Measurements from ENCODE around the gene DEPDC7.
"Not testable (repeated sequence)": the region's sequence is repeated elsewhere in the genome, so short reads cannot be mapped to it uniquely, and the experiment has no call there.

Gene DEPDC7

GRCh38 chr11:33027233-33027632 is 11.6 kb downstream of the DEPDC7 start:
- DNase-seq: no peak

DNA sequence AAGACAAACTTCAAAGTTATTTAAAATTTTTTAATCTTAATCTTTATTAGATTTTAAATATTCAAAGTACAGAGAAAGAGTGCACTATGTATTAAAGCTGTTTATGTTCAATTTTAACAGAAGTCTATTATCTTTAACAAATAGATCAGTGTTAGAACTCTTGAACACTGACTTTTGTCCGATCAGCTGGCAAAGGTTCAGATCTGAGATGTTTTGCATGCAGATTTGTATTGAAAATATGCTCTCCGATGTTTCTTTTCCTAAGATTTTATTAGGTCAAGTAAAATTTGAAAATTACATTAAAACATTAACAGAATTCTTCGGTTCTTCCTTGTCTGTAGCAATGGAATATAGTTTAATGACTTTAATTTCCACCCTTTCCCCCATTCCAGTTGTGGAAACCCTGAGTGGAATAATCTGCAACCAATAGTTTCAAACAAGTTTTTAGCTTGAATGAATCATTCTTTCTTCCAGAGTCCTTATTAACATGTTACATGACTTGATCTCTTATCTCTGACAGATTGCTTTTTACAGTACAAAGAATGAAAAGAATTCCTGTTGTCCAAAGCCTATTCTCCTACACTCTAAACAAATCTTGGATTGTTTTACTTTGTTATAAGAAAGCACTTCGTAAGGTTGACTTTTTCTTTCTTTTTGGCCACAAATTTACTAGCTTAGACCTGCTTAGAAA is 12.3 kb downstream of the DEPDC7 start:
- DNase-seq: no peak

GRCh38 chr11:33028537-33028914 is 12.8 kb downstream of the DEPDC7 start:
- no peak for DNase-seq

GRCh38 chr11:33029218-33029617 is 13.5 kb downstream of the DEPDC7 start:
- not testable (repeated sequence) for DNase-seq

DNA sequence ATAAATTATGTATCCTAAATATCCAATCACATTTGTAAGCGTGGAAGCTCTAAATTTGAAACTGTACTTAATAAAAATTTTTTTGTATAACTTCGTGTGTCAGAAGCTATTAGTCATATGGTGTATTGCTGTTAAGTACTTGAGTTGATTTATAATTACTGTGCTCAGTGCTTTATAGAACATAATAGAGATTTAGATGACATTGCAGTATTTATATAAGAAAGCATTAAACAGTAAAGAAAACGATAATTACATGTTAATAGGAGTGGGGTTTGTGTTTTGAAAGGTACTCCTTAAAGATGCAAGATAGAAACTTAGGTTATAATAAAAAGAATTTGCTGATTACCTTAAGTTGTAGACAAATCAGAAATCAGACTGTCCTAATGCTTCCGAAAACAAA is 17.8 kb downstream of the DEPDC7 start:
- no peak for DNase-seq

- DNase-seq: no peak
Observed at GRCh38 chr11:33035011-33035410, 19.3 kb downstream of the DEPDC7 start.

- peak; percentile 81 for DNase-seq
Observed at GRCh38 chr11:33039274-33040032, 23.8 kb downstream of the DEPDC7 start, which contains the start of gene TCP11L1. TSS of gene TCP11L1 (plus strand) at chr11:33039572. CDS start at chr11:33043774, 4,202 bp downstream.

GRCh38 chr11:33040033-33040861 is 24.6 kb downstream of the DEPDC7 start:
- no peak for DNase-seq

- no peak for DNase-seq
Observed at GRCh38 chr11:33040862-33041453, 25.3 kb downstream of the DEPDC7 start.

- no peak for DNase-seq
Observed at GRCh38 chr11:33043221-33043830, 27.6 kb downstream of the DEPDC7 start.

- no peak for DNase-seq
Observed at GRCh38 chr11:33044285-33044756, 28.6 kb downstream of the DEPDC7 start.

- DNase-seq: no peak
Observed at GRCh38 chr11:33045551-33046255, 30.0 kb downstream of the DEPDC7 start.

DNA sequence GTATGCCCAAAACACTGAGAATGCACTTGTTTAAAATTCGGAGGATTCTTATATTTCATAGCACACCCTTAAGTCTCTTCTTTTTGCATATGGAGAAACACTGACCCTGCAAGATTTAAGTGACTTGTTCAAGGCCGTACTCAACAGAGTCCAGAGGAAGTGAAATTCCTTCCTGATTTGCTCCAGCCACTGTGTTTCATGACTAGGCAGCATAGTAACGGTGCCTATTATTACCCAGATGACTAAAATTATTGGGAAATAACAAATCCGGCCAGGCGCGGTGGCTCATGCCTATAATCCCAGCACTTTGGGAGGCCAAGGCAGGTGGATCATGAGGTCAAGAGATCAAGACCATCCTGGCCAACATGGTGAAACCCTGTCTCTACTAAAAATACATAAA is 33.0 kb downstream of the DEPDC7 start:
- DNase-seq: not testable (repeated sequence)

DNA sequence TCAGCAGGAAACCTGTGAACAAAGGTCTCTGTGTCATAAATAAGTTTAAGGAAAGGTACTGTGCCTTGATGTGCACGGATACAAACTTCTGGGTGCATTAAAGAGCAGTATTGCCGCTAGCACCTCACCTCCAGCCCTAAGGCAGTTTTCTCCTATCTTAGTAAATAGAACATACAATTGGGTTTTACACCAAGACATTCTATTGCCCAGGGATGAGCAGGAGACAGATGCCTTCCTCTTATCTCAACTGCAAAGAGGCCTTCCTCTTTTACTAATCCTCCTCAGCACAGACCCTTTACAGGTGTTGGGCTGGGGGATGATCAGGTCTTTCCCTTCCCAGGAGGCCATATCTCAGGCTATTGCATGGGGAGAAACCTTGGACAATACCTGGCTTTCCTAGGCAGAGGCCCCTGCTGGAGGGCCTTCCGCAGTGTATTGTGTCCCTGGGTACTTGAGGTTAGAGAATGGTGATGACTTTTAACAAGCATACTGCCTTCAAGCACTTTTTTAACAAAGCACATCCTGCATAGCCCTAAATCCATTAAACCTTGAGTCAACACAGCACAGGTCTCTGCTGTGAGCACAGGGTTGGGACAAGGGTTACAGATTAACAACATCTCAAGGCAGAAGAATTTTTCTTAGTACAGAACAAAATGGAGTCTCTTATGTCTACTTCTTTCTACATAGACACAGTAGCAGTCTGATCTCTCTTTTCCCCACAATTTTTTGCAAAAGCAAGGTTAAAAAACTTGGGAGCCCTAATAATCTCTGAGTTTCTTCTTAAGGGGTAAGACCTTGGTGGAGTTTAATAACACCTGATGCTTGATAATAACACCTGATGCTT is 34.1 kb downstream of the DEPDC7 start:
- not testable (repeated sequence) for DNase-seq

GRCh38 chr11:33052231-33052630 is 36.6 kb downstream of the DEPDC7 start:
- no peak for DNase-seq

DNA sequence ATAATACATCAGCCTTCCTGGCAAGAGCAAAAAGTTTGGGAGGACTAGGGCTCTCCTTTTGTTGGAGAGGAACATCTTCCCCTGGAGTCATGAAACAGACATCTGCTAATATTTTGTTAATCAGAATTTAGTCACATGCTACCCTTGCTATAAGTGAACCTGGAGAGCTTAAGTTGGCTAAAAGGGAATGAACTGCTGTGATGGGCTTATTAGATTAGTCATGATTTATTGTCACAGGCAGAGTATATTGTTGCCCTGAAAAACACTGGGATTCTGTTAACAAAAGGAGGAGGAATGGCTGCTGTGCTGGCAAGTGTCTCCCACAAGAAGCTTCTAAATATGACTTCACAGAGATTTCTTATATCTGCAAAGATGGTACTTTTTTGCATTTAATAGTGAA is 39.7 kb downstream of the DEPDC7 start:
- no peak for DNase-seq

- DNase-seq: no peak
Observed at GRCh38 chr11:33057284-33057683, 41.6 kb downstream of the DEPDC7 start.

DNA sequence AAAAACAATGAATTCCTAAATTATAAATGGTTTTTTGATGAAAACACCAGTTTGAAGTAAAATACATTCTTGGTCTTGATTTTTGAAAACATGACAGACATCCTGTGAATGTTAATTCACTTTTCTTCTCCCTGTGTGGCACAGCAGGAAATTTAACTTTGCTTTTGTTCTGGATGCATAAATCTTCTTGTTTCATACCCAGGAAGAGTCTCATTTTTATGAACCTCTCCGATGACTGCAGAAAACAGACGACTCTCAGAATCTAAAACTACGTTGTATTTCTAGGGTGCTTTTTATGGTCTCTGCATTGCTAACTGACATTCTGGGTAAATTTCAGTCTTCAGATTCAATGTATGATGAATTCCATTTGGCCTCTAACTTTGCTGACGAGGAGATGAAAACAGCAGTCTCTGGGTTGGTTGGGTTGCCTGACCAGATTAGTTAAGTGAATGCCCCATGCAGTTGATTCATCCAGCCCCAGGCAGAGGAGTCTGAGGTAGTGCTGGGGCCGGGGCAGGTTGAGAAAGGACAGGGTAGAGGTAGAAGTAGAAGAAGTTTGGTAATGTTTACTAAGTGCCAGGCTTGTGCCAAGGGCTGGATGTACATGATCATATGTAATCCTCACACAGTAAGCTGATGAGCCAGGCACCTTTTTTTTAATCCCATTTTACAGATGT is 43.8 kb downstream of the DEPDC7 start:
- DNase-seq: no peak

GRCh38 chr11:33060271-33060670 is 44.6 kb downstream of the DEPDC7 start:
- no peak for DNase-seq

- no peak for DNase-seq
Observed at GRCh38 chr11:33062137-33062536, 46.5 kb downstream of the DEPDC7 start.
